ENCODE data around the gene SLC4A4.

The SLC4A4 gene

GRCh38 chr4:71593311-71593710 is 254.5 kb downstream of the SLC4A4 start:
- DNase-seq (ENCODE audit: low read depth) = no peak
- no peak for TF ChIP-seq CTCF (IDR thresholded peaks at IDR 0.05; ENCODE audit: low read depth, low read length, missing control alignments)
- no peak overlapping the region for H3K4me3 ChIP-seq (ENCODE audit: low read depth, low read length)

- no peak for DNase-seq (ENCODE audit: low read depth)
- TF ChIP-seq CTCF (IDR thresholded peaks at IDR 0.05; ENCODE audit: low read depth, low read length, missing control alignments) = no peak
- H3K4me3 ChIP-seq (ENCODE audit: low read depth, low read length) = no peak overlapping the region
These were observed 256.8 kb downstream of the SLC4A4 start for GRCh38 chr4:71595576-71596108.

- no peak for TF ChIP-seq CTCF (IDR thresholded peaks at IDR 0.05; ENCODE audit: low read depth, low read length, missing control alignments)
- no peak overlapping the region for H3K4me3 ChIP-seq (ENCODE audit: low read depth, low read length)
- DNase-seq (ENCODE audit: low read depth) = no peak
These were observed 260.8 kb downstream of the SLC4A4 start for GRCh38 chr4:71599578-71599977.

- no peak for TF ChIP-seq CTCF (IDR thresholded peaks at IDR 0.05; ENCODE audit: low read depth, low read length, missing control alignments)
- no peak overlapping the region for H3K4me3 ChIP-seq (ENCODE audit: low read depth, low read length)
- DNase-seq (ENCODE audit: low read depth) = no peak
These were observed 263.6 kb downstream of the SLC4A4 start for GRCh38 chr4:71602289-71602900.

- no peak for TF ChIP-seq CTCF (IDR thresholded peaks at IDR 0.05; ENCODE audit: low read depth, low read length, missing control alignments)
- no peak overlapping the region for H3K4me3 ChIP-seq (ENCODE audit: low read depth, low read length)
- DNase-seq (ENCODE audit: low read depth) = peak; percentile 38
These were observed 266.0 kb downstream of the SLC4A4 start for GRCh38 chr4:71604785-71605184.

- no peak for DNase-seq (ENCODE audit: low read depth)
- H3K4me3 ChIP-seq (ENCODE audit: low read depth, low read length) = no peak overlapping the region
- no peak for TF ChIP-seq CTCF (IDR thresholded peaks at IDR 0.05; ENCODE audit: low read depth, low read length, missing control alignments)
These were observed 268.3 kb downstream of the SLC4A4 start for GRCh38 chr4:71607109-71607508.
